SK-N-MC (cell line): ENCODE measurements around the gene DSCAML1.

Experiments used
- EZH2 ChIP-seq: fragments of 200-600 bp; sonication (generic); IDR thresholded peaks from one replicate; pipeline ENCODE4 v1.6.1; 2017; ENCODE audit warnings: antibody characterized with exemption
- FOXP2 ChIP-seq: optimal IDR thresholded peaks from 2 replicates; pipeline ENCODE3; 2011; ENCODE audit warnings: mild to moderate bottlenecking, moderate library complexity; ENCODE audit not compliant: insufficient read depth; ENCODE audit errors: extremely low read length, control extremely low read depth
- POLR2AphosphoS5 ChIP-seq: IDR thresholded peaks from 2 replicates; pipeline ENCODE4 v1.6.1; 2012; ENCODE audit warnings: mild to moderate bottlenecking, low read depth, low read length, borderline replicate concordance

DNA sequence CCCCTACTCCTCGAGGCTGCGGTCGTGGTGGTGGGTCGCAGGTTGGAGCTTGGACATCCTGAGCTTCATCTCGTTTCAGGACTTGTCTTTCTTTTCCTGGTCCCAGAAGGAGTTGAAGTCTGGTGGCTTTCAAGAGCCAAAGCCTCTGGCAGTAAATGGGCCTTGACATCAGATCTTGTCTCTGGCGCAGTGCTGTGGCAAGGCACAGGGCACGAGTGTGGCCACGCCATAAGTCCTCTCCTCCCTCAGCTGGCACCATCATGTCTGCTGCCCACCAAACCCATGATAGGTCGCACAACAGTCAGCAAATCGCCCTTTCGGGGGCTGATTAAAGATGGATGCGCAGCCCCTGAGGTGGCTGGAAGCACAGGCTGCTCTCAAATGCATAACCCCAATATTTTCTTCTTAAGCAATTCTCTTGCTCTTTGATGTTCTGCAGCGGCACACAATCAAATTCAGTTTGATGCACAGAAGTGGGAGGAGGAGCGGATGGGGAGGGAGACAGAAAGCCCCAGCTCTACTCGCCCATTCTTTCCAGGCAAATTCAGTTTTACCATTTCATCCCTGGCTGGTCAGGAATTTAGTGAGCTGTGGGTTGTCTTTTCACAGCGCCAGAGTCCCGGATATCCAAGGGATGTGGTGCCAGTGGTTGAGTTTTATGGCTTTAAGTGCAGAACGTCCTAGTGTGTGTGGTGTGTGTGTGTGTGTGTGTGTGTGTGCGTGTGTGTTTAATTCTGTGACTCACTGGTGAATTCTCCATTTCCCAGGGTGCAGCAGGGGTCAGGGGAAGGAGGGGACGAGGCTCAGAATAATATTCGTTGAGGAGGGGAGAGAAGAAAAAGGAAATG, 162.0 kb downstream of the DSCAML1 start:
- TF ChIP-seq POLR2AphosphoS5 (no peak), EZH2 (no peak), FOXP2 (no peak)
